GM21526 (cell line): ENCODE measurements around the gene NTRK2.

Experiments used
- ATAC-seq: cut with Tn5 transposase; IDR thresholded peaks from one replicate; pipeline ENCODE4 v1.9.1; 2021; ENCODE audit warnings: moderate library complexity; ENCODE audit not compliant: unreplicated experiment, low FRiP score

The NTRK2 gene

GRCh38 chr9:84669288-84670137 lies at the start of gene NTRK2:
NTRK2 (plus strand) TSS chr9:84669729; CDS start chr9:84670749, 1,020 bp downstream.
- no peak for ATAC-seq

GRCh38 chr9:84620338-84620737 lies 49.2 kb upstream of the NTRK2 start:
- no peak for ATAC-seq

GRCh38 chr9:84621811-84622210 lies 47.7 kb upstream of the NTRK2 start:
- no peak for ATAC-seq

GRCh38 chr9:84622981-84623380 lies 46.5 kb upstream of the NTRK2 start:
- no peak for ATAC-seq

GRCh38 chr9:84636436-84636835 lies 33.1 kb upstream of the NTRK2 start:
- ATAC-seq = no peak

- no peak for ATAC-seq
Observed at GRCh38 chr9:84642553-84643141, 26.9 kb upstream of the NTRK2 start.

- no peak for ATAC-seq
Observed at GRCh38 chr9:84647699-84648098, 21.8 kb upstream of the NTRK2 start.

GRCh38 chr9:84652496-84653120 lies 16.9 kb upstream of the NTRK2 start:
- no peak for ATAC-seq

- ATAC-seq = no peak
Observed at GRCh38 chr9:84655447-84655846, 14.1 kb upstream of the NTRK2 start.

- ATAC-seq = no peak
Observed at GRCh38 chr9:84659313-84659712, 10.2 kb upstream of the NTRK2 start.

- no peak for ATAC-seq
Observed at GRCh38 chr9:84659773-84660172, 9.8 kb upstream of the NTRK2 start.

GRCh38 chr9:84667571-84668195 lies 1.8 kb upstream of the NTRK2 start:
- ATAC-seq = peak; percentile 60

- peak; percentile 61 for ATAC-seq
Observed at GRCh38 chr9:84668196-84669012, 1.1 kb upstream of the NTRK2 start.

GRCh38 chr9:84669013-84669287 lies 579 bp upstream of the NTRK2 start:
- no peak for ATAC-seq

- no peak for ATAC-seq
Observed at GRCh38 chr9:84670138-84671041, 861 bp downstream of the NTRK2 start.

- ATAC-seq = no peak
Observed at GRCh38 chr9:84671586-84672521, 2.3 kb downstream of the NTRK2 start.

- ATAC-seq = no peak
Observed at GRCh38 chr9:84673806-84674205, 4.3 kb downstream of the NTRK2 start.

GRCh38 chr9:84677080-84677479 lies 7.6 kb downstream of the NTRK2 start:
- ATAC-seq = no peak
